Measurements from ENCODE around the gene PLCL1.

PLCL1 gene

DNA sequence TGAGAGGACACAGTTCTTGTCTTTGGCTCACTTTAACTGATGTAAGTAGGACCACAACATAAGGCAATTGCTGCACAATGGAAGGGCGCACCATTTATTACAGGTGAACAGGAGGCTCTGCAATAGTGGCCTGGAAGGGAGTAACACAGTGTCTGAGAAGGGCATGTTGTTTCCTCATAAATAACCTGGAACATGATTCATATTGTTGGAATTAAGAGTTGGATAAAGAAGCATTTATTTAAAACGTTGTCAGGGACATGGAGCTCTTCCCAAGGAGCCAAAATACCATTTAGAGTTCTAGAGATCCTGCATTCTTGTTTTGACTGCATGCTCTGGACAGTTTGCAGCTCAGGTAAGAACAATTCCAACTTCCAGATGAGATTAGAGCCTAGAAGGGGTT is 110.4 kb downstream of the PLCL1 start:
- Histone ChIP-seq H3K4me3 (no peak overlapping the region), H3K27ac (no peak overlapping the region)

DNA sequence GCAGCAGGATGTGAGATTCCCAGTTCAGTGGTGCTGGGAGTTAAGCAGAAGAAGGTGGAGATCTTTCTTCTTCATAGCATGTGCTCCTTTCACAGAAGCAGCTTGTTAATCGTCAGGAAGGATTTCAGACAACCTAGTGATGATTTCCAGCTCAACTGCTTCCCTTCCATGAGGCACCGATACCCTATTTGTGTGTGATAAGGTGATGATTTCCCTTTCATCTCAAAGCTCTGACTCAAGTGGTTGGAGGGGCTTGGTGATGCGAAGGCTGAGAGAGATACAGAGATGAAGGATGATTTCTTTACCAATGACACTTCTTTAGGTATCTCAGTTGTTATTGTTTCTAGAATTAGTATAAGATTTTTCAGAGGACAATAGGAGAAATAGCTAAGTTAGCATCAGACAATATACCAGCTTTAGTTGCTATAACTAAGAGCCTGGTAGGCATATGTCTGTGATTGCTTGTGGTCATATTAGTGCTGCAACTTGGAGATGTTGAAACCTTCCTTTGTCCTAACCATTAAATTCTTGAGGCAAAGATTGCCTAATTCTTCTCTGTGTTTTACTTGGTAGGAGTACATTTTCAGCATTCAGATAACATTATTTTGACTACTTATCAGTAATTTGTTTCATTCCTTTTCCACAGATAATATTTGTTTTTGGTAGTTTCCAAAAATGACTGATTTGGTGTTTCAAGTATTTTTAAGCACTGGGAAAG is 111.3 kb downstream of the PLCL1 start:
- no peak overlapping the region for H3K4me3 ChIP-seq

DNA sequence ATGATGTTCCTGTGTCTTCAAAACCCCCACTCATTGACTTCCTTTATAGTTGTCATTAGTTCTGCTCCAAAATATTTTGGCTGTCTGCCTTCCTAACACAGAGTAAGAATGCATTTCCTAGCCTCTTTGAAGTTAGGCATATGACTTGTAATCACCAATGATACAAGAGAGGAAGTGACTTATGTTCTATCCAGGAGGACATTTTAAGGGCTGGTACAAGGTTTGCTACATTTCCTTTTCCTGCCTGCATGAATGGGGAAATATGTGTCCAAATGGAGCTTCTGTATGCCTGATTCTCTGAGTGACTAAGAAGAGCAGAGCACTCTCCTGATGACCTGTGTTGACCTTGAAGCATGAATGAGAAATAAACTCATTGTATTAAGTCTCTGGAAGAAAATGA is 115.1 kb downstream of the PLCL1 start:
- Histone ChIP-seq H3K27ac (no peak overlapping the region), H3K4me3 (no peak overlapping the region)

More for the DNA sequence above, 111.3 kb downstream of the PLCL1 start:
- H3K27ac ChIP-seq = no peak overlapping the region

DNA sequence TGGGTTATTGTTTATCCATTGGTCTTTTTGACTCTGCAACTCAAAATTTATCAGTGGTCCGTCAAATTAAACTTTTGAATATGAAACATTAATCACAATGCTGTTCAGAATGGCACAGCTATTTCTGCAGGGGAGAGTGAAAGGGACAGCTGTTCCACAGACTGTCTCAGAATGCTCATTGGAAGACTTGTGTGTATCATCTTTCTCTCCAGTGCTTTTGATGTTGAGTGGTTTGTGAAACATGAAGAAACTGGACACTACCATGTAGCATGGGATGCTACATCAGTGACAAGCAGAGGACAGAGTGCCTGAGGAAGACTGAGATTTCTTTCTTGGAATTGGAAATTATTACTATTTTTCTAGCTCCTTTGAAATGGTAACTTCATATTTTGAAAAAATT is 115.7 kb downstream of the PLCL1 start:
- H3K4me3 ChIP-seq = no peak overlapping the region
- no peak overlapping the region for H3K27ac ChIP-seq

DNA sequence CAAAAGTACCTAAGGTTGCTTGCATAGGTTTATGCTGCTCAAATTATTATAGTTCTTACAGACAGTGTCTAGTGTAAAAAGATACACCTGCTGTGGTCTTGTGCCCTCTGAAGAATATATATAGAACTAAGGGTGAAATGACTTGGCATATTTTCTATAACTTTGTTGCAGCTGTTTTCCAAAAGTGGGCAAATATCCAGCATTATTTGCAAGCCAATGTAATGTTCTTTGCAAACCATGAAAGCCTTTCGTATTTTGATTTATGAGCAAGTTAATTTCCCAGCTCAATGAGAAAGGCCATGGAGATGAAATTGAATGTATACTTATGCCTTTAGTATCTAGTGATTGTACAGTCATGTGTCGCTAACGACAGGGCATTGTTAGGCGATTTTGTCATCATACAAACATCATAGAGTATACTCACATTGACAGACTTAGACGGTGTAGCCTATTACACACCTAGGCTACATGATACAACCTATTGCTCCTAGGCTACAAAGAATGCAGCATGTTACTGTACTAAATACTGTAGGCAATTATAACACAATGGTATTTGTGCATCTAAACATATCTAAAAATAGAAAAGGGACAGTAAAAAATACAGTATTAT is 116.3 kb downstream of the PLCL1 start:
- no peak overlapping the region for H3K4me3 ChIP-seq
- H3K27ac ChIP-seq = no peak overlapping the region

DNA sequence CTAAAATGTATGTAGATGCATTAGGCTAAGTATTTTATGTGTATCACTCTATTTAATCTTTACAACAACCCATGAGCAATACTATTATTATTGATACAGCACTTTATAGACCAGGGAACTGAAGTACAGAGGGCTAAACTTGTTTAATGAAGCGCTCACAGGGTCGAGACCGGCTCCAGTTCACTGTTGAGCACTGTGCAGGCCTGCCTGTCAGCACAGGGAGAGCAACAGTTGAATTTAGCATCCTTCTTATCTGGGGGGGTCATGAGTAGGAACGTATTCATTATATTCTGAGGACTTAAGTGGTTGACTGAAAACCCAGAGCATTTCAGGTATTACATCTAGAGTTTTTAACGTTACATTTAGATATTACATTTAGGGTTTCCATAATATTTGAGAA is 120.1 kb downstream of the PLCL1 start:
- Histone ChIP-seq H3K4me3 (no peak overlapping the region), H3K27ac (no peak overlapping the region)

DNA sequence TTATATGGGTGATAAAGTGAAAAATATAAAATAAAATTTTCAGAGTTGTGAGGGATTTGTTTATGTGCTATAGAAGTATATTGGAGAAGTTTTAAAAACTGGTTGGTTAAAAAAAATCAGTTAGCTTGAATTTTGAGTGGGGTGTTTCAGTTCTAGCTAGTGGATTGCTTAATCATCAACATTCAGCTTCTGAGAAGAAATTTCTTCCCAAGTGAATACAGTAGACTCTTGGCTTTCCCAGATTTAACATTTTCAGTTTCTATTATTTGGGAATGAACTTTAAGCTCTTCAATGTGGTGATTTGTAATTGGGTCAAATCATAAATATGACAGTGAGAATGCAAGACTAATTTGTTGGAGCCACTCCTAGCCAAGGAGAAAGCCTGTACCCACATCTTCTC is 120.8 kb downstream of the PLCL1 start:
- H3K4me3 ChIP-seq = no peak overlapping the region
- H3K27ac ChIP-seq = no peak overlapping the region

DNA sequence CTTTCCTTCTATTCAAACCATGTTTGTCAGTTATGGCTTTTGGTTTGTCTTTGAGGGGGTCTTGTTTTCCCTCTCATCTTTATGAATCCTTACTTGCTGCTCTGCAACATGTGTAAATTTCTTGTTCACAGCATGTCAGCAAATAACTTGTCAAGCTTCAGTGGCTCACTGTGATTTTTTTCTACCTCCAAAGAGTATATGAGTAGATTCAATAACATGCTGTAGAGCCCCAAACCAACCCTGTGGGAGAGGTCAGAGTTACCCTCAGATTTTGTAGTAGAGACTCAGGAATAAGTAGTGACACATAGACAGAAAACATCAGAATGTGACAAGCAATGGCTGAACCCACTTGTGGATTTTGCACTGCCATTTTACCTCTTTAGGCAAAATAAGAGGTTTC is 121.6 kb downstream of the PLCL1 start:
- Histone ChIP-seq H3K4me3 (no peak overlapping the region), H3K27ac (no peak overlapping the region)

DNA sequence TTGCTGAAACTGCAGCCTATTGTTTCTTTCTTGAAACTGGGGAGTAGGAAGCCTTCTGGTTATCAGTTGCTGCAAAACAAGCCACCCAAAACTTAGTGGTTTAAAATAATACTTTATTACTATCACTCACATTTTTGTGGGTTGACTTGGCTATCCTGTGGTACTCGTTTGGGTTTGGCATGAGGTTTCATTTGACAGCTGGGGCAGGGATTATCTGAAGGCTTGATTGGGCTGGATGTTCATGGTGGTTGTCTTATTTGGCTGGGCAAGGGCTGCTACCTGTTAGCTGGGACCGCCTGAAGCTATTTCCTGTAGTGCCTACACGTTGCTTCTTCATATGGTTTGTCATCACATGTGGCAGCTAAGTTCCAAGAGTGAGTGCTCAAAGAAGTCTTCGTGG is 122.3 kb downstream of the PLCL1 start:
- H3K27ac ChIP-seq = no peak overlapping the region

DNA sequence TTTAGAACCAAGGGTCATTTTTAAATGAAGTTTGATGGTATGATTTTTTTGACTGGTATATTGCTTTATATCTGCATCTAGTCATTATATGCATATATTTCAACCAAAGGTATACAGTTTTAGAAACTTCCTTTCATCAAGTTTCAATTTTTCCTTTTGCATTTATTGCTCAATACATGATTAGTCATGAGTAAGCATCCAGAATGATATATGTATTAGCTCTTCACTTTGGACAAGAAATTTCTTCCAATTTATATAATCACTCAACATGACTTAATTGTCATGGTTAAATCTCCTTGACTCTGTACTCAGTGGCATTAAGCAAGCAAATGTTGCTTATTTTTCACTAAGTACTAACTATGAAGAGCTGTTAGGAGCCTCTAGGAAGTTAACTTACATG is 123.6 kb downstream of the PLCL1 start:
- H3K27ac ChIP-seq = no peak overlapping the region
- no peak overlapping the region for H3K4me3 ChIP-seq

More for the DNA sequence above, 122.3 kb downstream of the PLCL1 start:
- H3K4me3 ChIP-seq = no peak overlapping the region

DNA sequence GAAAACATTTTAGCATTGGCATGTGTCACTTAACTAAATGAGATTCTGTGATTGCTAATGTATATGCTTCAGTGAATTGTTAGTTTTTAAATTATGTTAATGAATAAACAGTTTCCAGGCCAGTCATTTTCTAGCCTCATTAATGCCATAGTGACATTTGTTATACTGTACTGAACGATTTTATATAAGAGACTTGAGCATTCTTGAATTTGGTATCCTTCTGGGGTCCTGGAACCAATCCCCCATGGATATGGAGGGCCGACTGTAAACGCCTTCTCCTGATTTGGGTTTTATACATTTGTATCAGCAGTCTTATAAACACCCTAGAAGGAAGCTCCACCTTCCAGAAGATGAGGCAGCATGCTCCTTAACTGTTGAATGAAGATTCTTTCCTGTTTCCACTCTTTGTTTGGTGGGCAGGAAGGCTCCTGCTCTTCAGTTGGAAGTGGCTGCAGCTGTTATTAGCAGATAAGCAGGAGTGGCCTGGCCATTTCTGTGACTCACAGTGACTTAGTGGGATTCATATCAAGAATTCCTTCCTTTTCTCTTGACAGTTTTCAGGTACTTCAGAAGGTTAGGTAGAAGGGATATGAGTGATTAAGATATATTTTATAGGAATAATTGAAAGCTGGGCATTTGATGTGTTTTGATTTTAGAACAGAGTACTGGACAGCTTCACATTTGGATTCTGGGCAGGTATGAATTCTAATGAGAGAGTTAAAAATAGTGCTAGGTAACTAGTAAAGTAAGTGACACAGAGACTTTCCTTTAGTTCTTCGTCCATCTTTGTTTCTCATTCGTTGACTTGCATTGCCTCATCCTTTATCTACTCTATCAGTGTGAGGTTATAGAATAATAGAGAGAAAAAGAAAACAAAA is 124.9 kb downstream of the PLCL1 start:
- H3K27ac ChIP-seq = no peak overlapping the region
- no peak overlapping the region for H3K4me3 ChIP-seq

DNA sequence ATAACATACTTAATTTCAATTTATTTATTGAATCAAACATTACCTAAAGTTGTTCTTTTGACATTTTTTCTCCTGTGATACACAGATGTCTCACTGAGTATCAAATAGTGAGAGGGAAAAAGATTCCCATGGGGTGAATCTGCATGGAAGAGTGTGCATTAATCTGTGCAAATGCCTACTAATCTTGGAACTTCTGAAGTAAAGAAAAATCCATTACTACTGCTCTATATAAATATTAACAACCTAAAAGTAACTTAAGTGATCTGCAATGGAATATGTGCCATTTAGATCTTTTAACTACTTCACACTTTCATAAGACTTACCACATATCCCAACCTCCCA is 125.5 kb downstream of the PLCL1 start:
- Histone ChIP-seq H3K4me3 (no peak overlapping the region), H3K27ac (no peak overlapping the region)

DNA sequence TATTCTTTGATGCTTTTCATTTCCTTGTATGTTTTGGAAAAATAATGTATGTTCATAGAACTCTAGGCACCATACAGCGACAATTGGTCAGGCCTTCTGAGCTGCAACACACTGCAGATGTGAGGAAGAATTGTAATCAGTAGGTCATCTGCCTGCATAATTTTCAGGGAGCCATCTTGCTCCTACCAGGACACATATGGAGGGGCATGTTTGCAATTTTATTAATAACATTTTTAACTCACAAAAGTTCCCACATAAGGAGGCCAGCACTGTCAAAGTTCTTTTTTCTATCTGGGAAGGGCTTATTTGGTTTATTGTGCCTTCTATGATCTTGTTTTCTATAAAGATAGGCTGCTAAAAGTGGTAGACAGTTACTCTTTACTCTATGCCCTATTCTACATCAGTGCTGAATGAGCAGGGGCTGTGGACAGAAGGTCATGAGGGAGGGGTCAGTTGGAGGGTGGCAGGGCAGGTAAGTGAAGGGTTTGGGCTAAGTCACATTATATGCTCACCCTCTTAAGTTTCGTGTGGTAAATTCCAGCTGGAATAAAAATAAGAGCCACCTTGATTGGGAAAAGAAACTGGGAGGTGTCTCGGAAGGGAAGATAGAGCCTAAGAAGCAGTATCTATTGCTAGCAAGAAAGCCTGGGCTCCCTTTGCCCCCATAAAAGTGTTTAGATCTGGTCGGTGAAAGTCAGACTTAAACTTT is 126.3 kb downstream of the PLCL1 start:
- no peak overlapping the region for H3K4me3 ChIP-seq
- no peak overlapping the region for H3K27ac ChIP-seq

DNA sequence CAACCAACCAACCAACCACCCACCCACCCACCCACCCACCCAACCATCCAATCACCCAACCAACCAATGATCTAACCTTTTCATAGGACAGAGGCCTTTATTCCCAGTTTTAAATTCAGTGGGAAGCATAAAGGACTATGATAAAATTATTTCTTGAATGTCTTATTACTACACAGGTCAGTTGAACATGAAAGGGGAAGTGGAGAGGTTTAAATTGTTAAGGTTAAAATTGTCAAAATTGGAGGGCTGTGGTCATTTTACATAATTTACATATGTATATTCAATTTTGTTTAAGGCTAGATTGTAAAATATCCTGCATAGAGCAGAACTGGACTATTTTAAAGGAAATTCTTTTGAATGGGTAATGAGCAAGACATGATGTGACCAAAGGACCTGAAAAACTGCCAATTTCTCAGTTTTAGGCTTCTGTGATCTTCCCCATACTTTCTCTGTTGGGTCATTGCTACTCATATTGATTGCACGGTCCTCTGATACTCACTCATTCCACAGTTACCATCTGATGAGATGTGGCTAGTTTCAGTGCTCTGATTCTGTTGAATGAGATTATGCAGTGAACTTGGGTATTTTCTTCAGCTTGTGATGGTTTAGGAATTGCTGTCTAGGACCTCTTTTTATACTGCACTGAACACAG is 127.4 kb downstream of the PLCL1 start:
- Histone ChIP-seq H3K4me3 (no peak overlapping the region), H3K27ac (no peak overlapping the region)

DNA sequence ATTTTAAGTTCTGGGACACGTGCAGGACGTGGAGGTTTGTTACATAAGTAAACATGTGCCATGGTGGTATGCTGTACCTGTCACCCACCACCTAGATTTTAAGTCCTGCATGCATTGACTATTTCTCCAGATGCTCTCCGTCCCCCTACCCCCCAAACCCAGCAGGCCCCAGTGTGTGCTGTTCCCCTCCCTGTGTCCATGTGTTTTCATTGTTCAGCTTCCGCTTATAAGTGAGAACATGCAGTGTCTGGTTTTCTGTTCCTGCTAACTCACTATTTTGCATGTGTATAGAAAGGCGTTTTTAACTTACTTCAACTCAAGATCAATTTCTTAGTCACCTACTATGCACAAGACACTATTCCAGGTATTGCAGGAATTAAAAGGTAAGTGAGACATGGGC is 128.0 kb downstream of the PLCL1 start:
- H3K4me3 ChIP-seq = no peak overlapping the region
- H3K27ac ChIP-seq = no peak overlapping the region

DNA sequence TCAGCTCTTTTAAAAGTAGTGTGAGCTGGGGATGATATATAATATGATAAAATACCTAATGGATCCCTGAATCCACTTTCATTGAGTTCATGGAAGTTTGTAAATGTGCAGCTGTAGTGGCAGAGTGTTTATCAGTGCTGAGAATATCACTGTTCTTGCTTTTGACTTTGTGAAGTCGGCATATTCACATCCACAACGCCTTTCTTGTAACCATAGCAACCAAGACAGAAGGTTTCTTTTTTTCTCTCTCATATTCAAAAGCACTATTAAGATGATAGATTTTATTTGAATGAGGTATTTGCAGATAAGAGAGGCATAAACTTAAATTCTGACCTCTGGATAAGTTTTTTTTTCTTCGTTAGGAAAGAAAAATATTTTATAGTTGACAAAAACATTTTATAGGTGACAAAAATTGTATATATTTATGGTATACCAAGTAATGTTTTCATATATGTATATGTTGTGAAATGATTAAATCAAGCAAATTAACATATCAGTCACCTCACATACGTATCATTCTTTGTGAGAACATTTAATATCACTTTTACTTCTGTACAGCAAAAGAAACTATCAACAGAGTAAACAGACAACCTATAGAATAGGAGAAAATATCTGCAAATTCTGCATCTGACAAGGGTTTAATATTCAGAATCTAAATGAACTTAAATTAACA is 130.0 kb downstream of the PLCL1 start:
- Histone ChIP-seq H3K27ac (no peak overlapping the region), H3K4me3 (no peak overlapping the region)

DNA sequence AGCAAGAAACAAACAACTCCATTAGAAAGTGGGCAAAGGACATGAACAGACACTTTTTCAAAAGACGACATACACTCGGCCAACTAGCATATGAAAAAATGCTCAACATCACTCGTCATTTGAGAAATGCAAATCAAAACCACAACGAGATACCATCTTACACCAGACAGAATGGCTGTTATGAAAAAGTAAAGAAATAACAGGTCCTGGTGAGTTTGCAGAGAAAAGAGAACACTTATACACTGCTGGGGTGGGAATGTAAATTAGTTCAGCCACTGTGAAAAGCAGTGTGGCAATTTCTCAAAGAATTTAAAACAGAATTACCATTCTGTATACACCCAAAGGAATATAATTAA is 130.5 kb downstream of the PLCL1 start:
- Histone ChIP-seq H3K27ac (no peak overlapping the region), H3K4me3 (no peak overlapping the region)

DNA sequence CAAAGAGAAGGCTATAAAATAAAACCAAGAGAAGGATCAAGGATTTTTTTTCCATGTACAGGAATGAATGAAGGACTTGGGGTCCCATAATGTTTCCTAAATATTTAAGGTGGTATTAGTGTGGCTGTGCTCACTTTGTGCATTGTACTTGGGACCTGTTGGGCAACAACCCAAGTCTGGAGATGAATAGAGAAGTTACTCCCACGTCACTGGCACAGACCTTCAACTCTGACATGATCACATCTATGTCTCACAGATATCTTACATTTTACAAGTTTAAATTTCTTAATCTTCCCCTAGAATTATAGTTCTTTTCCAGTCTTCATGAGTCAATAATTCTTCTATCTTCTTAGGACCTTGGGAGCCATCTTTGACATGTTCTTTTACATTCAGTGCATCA is 133.4 kb downstream of the PLCL1 start:
- H3K27ac ChIP-seq = no peak overlapping the region
- H3K4me3 ChIP-seq = no peak overlapping the region

DNA sequence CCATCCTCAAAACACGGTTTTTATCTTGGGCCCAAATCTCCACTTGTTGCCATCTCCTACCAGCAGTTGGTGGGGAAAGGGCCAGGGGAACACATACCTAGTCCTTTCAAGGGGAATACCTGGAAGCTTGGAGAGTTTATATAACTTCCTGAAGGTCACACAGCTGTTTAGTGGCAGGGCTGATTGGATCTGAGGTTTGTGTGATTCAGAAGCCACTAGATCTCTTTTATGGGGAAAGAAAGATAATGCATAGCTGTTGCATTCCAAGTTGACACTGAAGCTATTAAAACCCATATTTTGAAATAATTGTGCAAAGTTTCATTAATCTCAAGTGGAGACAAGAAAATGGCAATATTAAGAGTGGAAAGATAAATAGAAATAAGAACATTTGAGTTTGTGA is 134.2 kb downstream of the PLCL1 start:
- no peak overlapping the region for H3K27ac ChIP-seq
- H3K4me3 ChIP-seq = no peak overlapping the region

DNA sequence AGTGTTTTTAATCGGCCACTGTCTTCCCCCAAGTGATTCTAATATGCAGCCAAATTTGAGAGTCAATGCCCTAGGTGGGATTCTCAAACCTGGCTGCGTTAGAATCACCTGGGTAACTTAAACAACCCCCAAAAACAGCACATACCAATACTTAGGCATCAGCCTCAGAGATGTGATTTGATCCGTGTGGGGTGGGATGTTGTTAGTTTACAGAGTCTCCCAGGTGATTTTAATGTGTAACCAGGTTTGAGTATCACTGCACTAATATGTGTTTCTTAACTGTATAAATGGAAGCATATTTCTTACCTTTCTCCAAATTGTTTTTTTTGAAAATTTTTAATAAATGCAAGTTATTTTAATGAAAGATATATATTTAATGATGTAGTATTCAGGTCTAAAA is 135.4 kb downstream of the PLCL1 start:
- Histone ChIP-seq H3K4me3 (no peak overlapping the region), H3K27ac (no peak overlapping the region)
